GM12873 (cell line): ENCODE data around the gene TBC1D22B.

Experiments
- TF ChIP-seq, protein P1 (sequence below): IDR thresholded peaks from 2 replicates; pipeline ENCODE4 v1.5.1; 2012; ENCODE audit warnings: low read depth, mild to moderate bottlenecking, moderate library complexity, low read length, control low read depth; ENCODE audit not compliant: insufficient read depth; ENCODE audit errors: missing control alignments

Gene TBC1D22B

DNA sequence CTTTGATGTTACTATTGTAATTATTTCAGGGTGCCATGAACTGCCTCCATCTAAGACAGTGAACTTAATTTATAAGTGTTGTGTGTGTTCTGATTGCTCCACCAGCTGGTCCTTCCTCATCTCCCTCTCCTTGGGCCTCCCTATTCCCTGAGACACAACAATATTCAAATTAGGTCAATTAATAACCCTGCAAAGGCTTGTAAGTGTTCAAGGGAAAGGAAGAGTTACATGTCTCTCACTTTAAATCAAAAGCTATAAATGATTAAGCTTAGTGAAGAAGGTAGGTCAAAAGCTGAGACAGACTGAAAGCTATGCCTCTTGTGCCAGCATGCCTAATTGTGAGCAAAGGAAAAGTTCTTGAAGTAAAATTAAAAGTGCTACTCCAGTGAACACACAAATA, 35.9 kb downstream of the TBC1D22B start:
- TF ChIP-seq, protein P1, sequence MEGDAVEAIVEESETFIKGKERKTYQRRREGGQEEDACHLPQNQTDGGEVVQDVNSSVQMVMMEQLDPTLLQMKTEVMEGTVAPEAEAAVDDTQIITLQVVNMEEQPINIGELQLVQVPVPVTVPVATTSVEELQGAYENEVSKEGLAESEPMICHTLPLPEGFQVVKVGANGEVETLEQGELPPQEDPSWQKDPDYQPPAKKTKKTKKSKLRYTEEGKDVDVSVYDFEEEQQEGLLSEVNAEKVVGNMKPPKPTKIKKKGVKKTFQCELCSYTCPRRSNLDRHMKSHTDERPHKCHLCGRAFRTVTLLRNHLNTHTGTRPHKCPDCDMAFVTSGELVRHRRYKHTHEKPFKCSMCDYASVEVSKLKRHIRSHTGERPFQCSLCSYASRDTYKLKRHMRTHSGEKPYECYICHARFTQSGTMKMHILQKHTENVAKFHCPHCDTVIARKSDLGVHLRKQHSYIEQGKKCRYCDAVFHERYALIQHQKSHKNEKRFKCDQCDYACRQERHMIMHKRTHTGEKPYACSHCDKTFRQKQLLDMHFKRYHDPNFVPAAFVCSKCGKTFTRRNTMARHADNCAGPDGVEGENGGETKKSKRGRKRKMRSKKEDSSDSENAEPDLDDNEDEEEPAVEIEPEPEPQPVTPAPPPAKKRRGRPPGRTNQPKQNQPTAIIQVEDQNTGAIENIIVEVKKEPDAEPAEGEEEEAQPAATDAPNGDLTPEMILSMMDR = no peak

- TF ChIP-seq, protein P1 = no peak
These were observed 41.4 kb downstream of the TBC1D22B start for GRCh38 chr6:37298958-37299357.

DNA sequence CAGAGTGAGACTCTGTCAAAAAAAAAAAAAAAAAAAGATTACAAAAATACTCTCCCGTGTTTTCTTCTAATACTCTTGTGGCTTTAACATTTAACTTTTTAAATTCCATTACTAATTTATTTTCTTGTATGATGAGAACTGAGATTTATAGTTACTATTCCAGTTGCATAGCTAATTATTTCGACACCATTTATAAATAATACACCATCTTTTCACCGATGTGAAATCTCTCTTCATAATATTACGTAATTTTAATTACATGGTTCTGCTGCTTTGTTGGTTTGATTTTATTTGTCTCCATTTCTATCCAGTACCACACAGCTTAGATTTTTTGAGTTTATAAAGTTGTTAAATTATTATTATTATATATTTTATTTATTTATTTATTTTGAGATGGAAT, 42.4 kb downstream of the TBC1D22B start:
- TF ChIP-seq, protein P1 = no peak

DNA sequence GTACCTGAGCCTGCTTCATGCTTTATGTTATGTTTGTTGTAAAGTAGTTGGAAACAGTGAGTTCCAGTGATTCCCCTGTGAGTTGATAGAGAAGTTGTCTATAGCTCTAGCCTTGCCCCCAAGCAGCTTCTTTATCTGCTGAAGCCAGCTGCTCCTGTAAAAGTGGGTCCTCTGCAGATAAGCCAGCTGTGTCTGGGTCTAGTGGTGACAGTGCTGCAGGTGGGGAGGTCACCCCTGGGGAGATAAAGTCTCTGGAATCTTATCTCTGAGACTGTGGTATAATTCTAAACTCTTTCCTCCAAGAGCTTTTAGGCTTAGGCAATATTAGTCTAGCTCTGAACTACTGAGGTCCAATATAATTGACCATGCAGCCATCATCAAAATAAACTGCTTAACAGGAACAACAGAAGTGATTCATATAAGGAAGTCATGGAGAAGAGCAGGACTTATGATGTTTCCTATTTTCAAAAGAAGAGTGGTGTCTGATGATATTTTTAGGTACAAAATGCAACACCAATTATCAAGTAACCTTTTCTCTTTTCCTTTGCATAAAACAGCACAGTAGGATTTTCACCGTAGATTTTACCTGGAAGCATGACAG, 44.6 kb downstream of the TBC1D22B start:
- TF ChIP-seq, protein P1 = no peak

DNA sequence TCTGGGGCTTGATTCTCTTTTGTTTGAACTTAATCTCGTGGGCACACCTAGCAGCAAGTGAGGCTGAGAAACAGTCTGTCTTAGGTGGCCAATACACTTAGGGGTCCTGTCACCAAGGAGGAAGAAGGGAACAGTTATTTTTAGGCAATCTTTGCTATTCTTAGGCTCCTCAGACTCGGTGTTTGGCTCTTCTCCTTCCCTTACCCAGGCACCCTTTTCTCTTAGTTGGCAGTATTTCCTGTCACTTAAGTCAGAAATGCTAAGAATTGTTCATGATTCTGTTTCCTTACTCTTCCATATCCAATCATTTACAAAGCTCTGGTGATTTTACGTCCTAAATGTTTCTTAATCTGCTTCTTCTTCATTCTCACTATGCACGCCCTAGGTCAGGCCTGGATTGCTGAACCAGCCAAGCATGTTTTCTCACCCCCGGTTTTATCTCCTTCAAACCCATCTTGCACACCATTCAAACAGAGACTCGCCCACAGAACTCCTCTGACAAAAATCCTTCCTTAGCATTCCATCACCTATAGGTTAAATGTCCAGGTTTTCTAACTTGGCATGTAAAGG, 45.6 kb downstream of the TBC1D22B start:
- TF ChIP-seq, protein P1 = no peak

DNA sequence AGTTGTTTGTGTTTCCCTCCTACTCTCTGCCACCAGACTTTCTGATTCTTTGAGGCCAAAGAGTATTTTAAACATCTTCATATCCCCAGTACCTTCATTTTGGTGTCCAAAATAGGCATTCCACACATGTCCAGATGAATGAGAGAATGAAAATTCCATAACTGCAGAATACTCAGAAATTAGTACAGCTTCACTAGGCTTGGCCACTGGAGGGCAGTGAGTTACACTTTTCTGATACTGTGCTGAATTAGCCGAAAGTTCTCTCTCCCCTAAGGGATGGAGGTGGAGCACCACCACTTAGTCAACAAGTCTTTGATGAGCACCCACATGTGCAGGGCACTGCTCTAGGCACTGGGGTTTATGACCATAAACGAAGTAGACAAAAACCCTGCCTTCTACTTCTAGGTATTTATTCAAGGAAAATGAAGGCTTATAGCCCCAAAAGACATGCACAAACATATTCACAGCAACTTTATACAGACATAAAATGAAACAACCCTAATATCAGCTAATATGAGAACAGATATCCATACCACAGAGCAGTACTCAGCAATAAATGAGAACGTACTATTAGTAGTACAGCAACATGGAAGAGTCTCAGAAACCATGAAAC, 46.4 kb downstream of the TBC1D22B start:
- TF ChIP-seq, protein P1 = peak; percentile 71

DNA sequence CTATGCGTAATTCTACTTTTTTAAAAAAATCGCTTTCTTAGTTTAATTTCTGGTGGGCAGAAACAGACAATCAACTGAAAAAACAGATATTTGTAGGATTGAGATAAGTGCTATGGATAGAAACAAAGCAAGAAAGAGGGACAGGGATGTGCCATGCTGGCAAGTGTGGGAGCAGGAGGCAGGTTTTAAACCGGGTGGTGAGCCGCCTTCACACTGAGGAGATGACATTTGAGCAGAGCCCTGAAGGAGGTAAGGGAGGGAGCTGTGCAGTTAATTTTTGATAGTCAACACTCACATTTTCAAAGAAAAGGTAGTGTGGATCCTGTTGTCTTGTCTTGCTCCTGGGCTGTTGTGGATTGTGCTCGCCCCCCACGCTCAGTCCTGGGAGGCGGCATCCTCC, 47.2 kb downstream of the TBC1D22B start:
- TF ChIP-seq, protein P1 = no peak
